Tibial nerve (tissue), 3 donors: Measurements from ENCODE around the gene LHFPL2.

Source experiments
- CTCF ChIP-seq, 5 experiments: fragments of 200-600 bp in 3 of 5; fragments of 450-650 bp in 2 of 5; sonication (generic) in 3 of 5; IDR thresholded peaks; one replicate each; pipeline ENCODE4 v1.5.1; 2016 to 2019; ENCODE audit warnings: antibody characterized with exemption in 5 of 5, mild to moderate bottlenecking in 3 of 5, moderate library complexity in 2 of 5
- POLR2A ChIP-seq, 2 donors: fragments of 450-650 bp; IDR thresholded peaks; one replicate each; pipeline ENCODE4 v1.6.1; 2017; ENCODE audit warnings: antibody characterized with exemption in 2 of 2, mild to moderate bottlenecking in 2 of 2, moderate library complexity in 2 of 2

- TF ChIP-seq CTCF (IDR thresholded peaks at IDR 0.05): no peak
- TF ChIP-seq POLR2A (IDR thresholded peaks at IDR 0.05): no peak
These were observed 133.9 kb downstream of the LHFPL2 start for GRCh38 chr5:78514427-78515330.
